NCI-H69 (cell line): ENCODE measurements around the gene MYPN.
"Not testable (repeated sequence)": the region's sequence is repeated elsewhere in the genome, so short reads cannot be mapped to it uniquely, and the experiment has no call there.

Experiments
- DNase-seq: peaks from one replicate; lab custom pipeline; 2025; lab: John Stamatoyannopoulos, UW

The MYPN gene

DNA sequence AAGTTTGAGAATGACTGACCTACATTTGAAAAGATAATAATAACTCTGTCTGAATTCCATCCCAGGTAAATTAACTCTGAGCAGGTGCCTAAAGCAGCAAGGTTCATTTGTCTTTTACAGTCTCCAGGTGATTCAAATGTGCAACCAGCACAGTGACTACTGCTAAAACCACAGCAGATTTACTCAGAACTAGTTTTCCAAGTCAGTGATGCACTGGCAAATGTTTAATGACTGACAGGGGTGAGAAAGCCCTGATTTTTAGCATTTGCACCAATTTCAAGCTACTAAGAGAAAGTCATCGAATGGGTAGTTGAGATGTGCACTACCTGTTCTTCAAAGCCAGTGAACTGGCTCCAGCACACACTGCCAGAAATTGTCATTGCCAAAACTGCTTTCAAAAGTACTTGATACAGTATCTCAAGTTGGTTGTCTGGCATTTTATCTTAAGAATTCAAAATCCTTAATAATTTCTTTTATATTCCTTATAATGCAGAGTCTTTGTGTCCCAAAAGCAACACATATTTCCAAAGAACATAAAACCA lies 62.3 kb downstream of the MYPN start:
- DNase-seq: no peak

GRCh38 chr10:68172324-68172723 lies 63.0 kb downstream of the MYPN start:
- no peak for DNase-seq

DNA sequence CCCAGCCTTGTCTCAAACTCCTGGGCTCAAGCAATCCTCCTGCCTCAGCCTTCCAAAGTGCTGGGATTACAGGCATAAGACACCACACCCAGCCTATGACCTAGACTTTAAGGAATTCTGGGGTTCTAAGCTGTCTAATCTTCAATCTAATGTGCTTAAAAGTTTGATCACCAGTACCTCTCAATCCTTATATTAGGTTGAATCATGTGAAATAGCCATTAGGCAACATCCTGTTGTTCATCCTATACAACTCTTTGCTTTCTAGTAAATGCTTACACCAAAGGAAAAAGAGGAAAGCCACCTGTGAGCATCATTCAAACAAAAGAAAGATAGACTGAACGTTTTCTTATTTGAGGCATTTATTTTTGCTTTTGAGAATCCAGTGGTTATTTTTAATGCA lies 66.7 kb downstream of the MYPN start:
- no peak for DNase-seq

DNA sequence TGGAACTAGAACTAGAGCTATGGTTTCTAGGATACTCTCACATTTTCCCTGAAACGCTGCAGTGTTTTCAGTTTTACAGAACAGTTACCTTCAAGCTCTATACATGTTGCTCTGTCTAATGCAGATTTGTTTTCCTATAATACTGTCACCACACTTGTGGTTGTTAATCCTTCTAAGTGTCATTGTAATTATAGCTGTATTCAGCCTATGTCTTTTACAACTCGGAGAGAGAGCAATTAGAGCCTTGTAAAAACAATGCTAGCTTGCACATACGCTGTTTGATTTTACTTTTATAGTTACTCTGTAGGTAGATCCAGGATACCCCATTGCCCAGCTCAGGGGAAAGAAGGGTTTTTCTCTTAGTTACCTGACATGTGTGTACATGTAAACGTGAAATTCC lies 67.5 kb downstream of the MYPN start:
- DNase-seq: no peak

DNA sequence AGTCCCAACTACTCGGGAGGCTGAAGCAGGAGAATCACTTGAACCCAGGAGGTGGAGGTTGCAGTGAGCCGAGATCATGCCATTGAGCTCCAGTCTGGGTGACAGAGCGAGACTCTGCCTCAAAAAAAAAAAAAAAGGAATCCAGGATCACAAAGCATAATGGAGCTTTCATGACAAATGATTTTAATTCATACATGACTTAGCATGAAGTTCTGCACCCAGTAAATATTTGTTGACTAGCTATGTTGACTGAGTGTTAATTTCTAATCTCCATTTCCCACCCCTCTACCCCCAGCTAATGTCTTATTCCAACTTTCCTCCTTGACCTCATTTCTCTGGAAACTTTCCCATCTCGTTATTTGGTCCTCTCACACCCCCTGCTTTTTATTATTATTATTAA lies 69.3 kb downstream of the MYPN start:
- no peak for DNase-seq

GRCh38 chr10:68179016-68179415 lies 69.7 kb downstream of the MYPN start:
- DNase-seq: no peak

DNA sequence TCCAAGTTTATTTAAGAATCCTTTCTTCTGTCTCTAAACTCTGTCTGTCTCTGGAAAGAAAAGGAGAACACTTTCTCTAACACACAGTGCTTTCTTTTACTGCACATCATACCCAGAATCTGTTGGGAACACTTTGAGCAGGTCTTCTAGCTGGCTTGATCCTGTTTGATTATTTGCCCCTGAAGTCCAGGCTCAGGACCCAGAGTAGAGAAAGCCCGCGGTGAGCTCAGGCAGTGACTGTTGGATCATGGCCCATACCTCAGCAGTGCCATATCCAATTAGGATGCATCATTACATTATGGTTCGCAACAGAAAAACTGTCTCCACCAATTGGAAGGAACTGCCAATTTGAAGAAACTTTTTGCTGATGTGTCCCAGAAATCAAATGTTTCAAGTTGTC lies 71.2 kb downstream of the MYPN start:
- no peak for DNase-seq

- no peak for DNase-seq
Observed at GRCh38 chr10:68184546-68184945, 75.3 kb downstream of the MYPN start.

GRCh38 chr10:68185085-68185484 lies 75.8 kb downstream of the MYPN start:
- no peak for DNase-seq

- DNase-seq: no peak
Observed at GRCh38 chr10:68188835-68189234, 79.5 kb downstream of the MYPN start.

- DNase-seq: no peak
Observed at GRCh38 chr10:68192113-68192512, 82.8 kb downstream of the MYPN start.

GRCh38 chr10:68194290-68194689 lies 85.0 kb downstream of the MYPN start:
- DNase-seq: no peak

DNA sequence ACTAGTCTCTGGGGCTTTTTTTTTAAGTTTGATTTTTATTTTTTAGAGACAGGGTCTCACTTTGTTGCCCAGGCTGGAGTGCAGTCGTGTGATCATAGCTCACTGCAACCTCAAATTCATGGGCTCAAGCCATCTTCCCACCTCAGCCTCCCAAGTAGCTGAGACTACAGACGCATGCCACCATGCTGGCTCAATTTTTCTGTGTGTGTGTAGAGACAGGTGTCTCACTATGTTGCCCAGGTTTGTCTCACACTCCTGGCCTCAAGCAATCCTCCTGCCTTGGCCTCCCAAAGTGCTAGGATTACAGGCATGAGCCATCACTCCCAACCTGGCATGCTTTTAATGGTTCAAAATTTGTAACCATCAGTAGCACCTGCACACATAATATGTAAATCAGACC lies 86.5 kb downstream of the MYPN start:
- not testable (repeated sequence) for DNase-seq

DNA sequence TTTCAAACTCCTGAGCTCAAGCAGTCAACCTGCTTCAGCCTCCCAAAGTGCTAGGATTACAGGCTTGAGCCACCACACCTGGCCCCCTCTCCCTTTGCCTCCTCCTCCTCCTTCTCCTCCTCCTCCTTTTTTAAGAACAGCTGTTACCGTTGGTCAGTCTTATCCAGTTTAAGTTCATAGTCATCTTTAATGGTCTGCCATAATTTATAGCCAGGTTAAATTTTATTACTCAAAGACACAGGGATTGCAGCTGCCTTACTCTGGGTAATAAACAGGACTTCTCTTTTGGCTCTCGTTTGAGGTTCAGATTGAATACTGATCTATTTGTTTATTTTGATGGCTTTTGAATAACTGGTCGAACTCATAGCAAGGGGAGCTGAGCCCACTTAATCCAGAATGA lies 87.4 kb downstream of the MYPN start:
- DNase-seq: peak; percentile 55

DNA sequence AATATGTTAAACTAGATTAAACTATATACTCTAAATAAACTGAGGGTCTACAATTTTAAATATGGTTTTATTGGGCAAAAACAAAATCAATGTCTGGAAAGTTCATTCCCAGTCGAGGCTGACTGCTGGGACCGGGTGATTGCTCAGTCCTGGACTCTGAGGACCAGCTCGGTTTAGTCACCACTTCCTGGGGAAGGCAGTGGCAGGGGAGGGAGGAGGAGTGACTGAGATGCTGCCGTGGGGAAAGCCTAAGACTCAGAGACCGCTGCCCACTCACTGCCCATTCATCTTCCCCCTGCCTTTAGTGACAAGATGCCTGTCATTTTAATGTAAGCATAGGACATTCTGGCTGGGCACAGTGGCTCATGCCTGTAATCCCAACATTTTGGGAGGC lies 93.7 kb downstream of the MYPN start:
- no peak for DNase-seq

DNA sequence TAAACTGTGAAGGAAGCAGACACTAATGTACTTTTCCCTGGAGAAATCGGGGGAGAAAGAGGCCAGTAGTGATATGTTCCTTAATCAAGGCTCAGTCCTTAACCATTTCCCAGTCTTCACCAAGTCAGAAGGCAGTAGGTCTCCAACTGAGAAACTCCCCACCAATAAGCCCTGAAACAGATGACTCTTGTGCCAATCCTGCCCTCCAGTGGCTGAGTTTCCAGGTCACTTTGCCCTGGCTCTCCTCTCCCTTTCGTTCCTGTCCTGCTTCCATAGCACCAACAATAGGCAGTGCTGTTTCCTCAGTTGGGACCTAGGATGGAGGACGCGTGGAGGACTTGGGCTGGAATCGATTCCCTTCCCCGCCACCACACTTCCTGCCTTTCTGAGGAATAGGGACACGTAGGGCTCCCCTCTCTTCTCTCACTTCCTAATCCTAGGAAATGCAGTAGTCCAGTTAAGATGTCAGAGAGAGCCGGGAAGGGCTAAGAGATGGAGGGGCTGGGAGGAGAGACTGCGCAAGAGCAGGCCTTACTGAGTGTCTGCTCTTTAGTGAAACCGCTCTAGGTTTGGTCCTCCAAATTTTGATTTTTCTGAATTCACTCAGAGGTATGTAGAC lies 99.2 kb downstream of the MYPN start:
- DNase-seq: peak; percentile 64

- peak; percentile 2 for DNase-seq
Observed at GRCh38 chr10:68211669-68212068, 102.4 kb downstream of the MYPN start.

- DNase-seq: peak; percentile 44
Observed at GRCh38 chr10:68212721-68213352, 103.5 kb downstream of the MYPN start.

DNA sequence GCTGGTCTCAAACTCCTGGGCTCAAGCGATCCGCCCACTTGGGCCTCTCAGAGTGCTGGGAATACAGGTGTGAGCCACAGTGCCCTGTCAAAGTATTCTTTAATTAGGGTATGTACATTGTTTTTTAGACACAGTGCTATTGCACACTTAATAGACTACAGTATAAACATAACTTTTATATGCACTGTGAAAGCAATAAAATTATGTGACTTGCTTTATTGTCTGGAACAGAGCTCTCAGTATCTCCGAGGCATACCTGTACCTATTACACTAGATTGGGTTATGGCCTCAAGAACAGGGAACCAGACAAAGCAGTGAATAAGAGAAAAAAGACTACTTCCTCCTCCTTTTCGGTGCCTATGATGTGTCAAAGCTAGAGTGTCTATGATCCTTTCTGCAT lies 109.5 kb downstream of the MYPN start:
- DNase-seq: no peak

DNA sequence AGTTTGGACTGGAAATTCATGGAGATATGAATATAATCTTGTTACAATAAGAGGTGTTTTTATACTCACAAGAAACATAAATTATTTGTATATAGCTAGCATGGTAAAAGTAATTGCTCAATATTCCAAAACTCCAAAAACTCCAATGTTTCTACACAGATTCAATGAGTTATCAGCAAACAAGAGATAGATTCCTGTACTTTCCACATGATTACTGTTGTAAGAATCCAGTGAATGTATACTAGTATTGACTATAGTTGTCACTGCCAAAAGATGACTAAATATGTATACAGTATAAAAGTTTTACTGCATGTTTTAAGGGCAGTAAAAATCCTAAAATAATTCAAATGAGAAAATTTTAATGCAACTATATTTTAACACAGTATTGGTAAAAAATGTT lies 111.9 kb downstream of the MYPN start:
- no peak for DNase-seq

DNA sequence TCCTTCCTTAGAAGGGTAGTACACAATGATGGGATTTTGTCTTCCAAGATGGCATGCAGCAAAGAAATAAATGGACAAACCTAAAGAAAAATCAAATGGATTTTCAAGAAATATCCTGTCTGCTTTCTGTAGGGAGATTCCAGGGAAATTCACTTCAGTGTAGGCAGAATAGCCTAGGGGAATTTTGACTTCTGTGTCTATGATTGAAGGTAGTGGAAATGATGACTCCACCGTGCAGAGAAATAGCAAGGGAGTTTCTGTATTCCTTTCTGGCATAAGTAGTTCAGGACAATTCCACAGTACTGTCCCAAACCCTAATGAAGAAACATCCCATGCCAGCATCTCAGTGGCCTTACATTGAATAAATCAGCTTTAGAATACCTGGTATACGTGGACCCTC lies 113.1 kb downstream of the MYPN start:
- no peak for DNase-seq

- peak; percentile 48 for DNase-seq
Observed at GRCh38 chr10:68223535-68224165, 114.4 kb downstream of the MYPN start.

DNA sequence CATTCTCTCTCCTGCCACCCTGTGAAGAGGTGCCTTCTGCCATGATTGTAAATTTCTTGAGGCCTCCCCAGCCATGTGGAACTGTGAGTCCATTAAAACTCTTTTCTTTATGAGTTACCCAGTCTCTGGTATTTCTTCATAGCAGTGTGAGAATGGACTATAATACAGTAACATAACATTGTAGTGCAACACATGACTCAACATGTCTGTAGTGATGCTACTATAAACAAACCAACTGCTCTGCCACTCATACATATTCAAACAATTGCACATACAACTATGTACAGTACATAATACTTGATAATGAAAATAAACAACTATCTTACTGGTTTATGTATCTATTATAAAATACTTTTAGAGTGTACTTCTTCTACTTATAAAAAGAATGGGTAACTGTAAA lies 115.5 kb downstream of the MYPN start:
- no peak for DNase-seq
